ENCODE results near the gene L3MBTL3. TPM values are rescaled to one million over a fixed set of nuclear protein-coding genes. Genes with fewer than 3 reads are reported as not detected.

Gene L3MBTL3
- total RNA-seq, 1 donor from 2014 or later = 19.6 TPM

- Histone ChIP-seq H3K4me3 (no peak overlapping the region), H3K4me1 (no peaks in the 10 kb centered on the region), H3K27me3 (no peaks in the 10 kb centered on the region), H3K36me3 (no peaks in the 10 kb centered on the region), H3K27ac (no peak overlapping the region), H3K9me3 (no peaks in the 10 kb centered on the region)
- intact Hi-C loops (cut with DNase I) = no loop called here
- TF ChIP-seq CTCF (IDR thresholded peaks at IDR 0.05) = no peak
- TF ChIP-seq POLR2A (IDR thresholded peaks at IDR 0.05) = no peak
- TF ChIP-seq POLR2AphosphoS5 (IDR thresholded peaks at IDR 0.05; ENCODE audit: insufficient read depth in 1 of 2, low read depth in 1 of 2) = no peak
- no peak for DNase-seq (ENCODE audit: extremely low spot score in 2 of 2)
Measured at GRCh38 chr6:130178692-130179091, 160.3 kb downstream of the L3MBTL3 start.

- no peak overlapping the region for H3K4me3 ChIP-seq
- no peaks in the 10 kb centered on the region for H3K36me3 ChIP-seq
- H3K9me3 ChIP-seq = no peaks in the 10 kb centered on the region
Measured at GRCh38 chr6:130182466-130182865, 164.1 kb downstream of the L3MBTL3 start.

GRCh38 chr6:130183271-130184222, 165.2 kb downstream of the L3MBTL3 start:
- H3K4me1 ChIP-seq = no peaks in the 10 kb centered on the region
- H3K27me3 ChIP-seq = no peaks in the 10 kb centered on the region
- no peak for DNase-seq (ENCODE audit: extremely low spot score in 2 of 2)
- H3K36me3 ChIP-seq = no peaks in the 10 kb centered on the region
- no peak overlapping the region for H3K27ac ChIP-seq
- H3K4me3 ChIP-seq = no peak overlapping the region
- H3K9me3 ChIP-seq = no peaks in the 10 kb centered on the region
- intact Hi-C loops (cut with DNase I) = no loop called here
- TF ChIP-seq CTCF (IDR thresholded peaks at IDR 0.05) (no peak), POLR2A (IDR thresholded peaks at IDR 0.05) (no peak), POLR2AphosphoS5 (IDR thresholded peaks at IDR 0.05; ENCODE audit: insufficient read depth in 1 of 2, low read depth in 1 of 2) (no peak)

More at GRCh38 chr6:130182466-130182865, 164.1 kb downstream of the L3MBTL3 start:
- no peak for TF ChIP-seq POLR2A (IDR thresholded peaks at IDR 0.05)
- no peak for DNase-seq (ENCODE audit: extremely low spot score in 2 of 2)
- no peaks in the 10 kb centered on the region for H3K4me1 ChIP-seq
- H3K27me3 ChIP-seq = no peaks in the 10 kb centered on the region
- H3K27ac ChIP-seq = no peak overlapping the region
- intact Hi-C loops (cut with DNase I) = no loop called here

GRCh38 chr6:130185658-130186057, 167.3 kb downstream of the L3MBTL3 start:
- Histone ChIP-seq H3K4me1 (no peaks in the 10 kb centered on the region), H3K27ac (no peak overlapping the region), H3K36me3 (no peaks in the 10 kb centered on the region), H3K4me3 (no peak overlapping the region), H3K9me3 (no peaks in the 10 kb centered on the region), H3K27me3 (no peaks in the 10 kb centered on the region)
- DNase-seq (ENCODE audit: extremely low spot score in 2 of 2) = no peak
- intact Hi-C loops (cut with DNase I) = no loop called here
- TF ChIP-seq POLR2AphosphoS5 (IDR thresholded peaks at IDR 0.05; ENCODE audit: insufficient read depth in 1 of 2, low read depth in 1 of 2) (no peak), CTCF (IDR thresholded peaks at IDR 0.05) (no peak), POLR2A (IDR thresholded peaks at IDR 0.05) (no peak)

GRCh38 chr6:130187335-130188206, 169.2 kb downstream of the L3MBTL3 start:
- Histone ChIP-seq H3K27ac (no peak overlapping the region), H3K4me1 (no peaks in the 10 kb centered on the region), H3K9me3 (no peaks in the 10 kb centered on the region), H3K27me3 (no peaks in the 10 kb centered on the region), H3K36me3 (no peaks in the 10 kb centered on the region), H3K4me3 (no peak overlapping the region)
- no peak for DNase-seq (ENCODE audit: extremely low spot score in 2 of 2)
- no peak for TF ChIP-seq CTCF (IDR thresholded peaks at IDR 0.05)
- no peak for TF ChIP-seq POLR2A (IDR thresholded peaks at IDR 0.05)
- no peak for TF ChIP-seq POLR2AphosphoS5 (IDR thresholded peaks at IDR 0.05; ENCODE audit: insufficient read depth in 1 of 2, low read depth in 1 of 2)
- intact Hi-C loops (cut with DNase I) = no loop called here
